Neural progenitor cell (in vitro differentiated cells): ENCODE data around the gene C10orf88. TPM values are rescaled to one million over a fixed set of nuclear protein-coding genes. Genes with fewer than 3 reads are reported as not detected.

Experiments used
- DNase-seq: peaks from one replicate; pipeline ENCODE4 v3.0.0-alpha.2; 2016; ENCODE audit warnings: low spot score
- H2AFZ ChIP-seq: fragments of 200-600 bp; sonication (generic); replicated peaks from 2 replicates; pipeline ENCODE4 v1.6.1; 2016; ENCODE audit warnings: antibody characterized with exemption
- H3F3A ChIP-seq: fragments of 200-600 bp; sonication (generic); 2 replicates; pipeline ENCODE4 v1.6.1; 2016; ENCODE audit warnings: antibody characterized with exemption, low read depth
- H3K27ac ChIP-seq: fragments of 200-600 bp; sonication (generic); 2 replicates; pipeline ENCODE4 v1.5.1; 2016; ENCODE audit warnings: mild to moderate bottlenecking
- H3K27me3 ChIP-seq: fragments of 200-600 bp; sonication (generic); 2 replicates; pipeline ENCODE4 v1.6.1; 2016; ENCODE audit warnings: mild to moderate bottlenecking, moderate library complexity
- H3K36me3 ChIP-seq: fragments of 200-600 bp; sonication (generic); 2 replicates; pipeline ENCODE4 v1.5.1; 2016
- H3K4me1 ChIP-seq: fragments of 200-600 bp; sonication (generic); 2 replicates; pipeline ENCODE4 v1.6.1; 2016; ENCODE audit warnings: mixed run types
- H3K4me2 ChIP-seq: fragments of 200-600 bp; sonication (generic); 2 replicates; pipeline ENCODE4 v1.6.1; 2016
- H3K4me3 ChIP-seq: fragments of 200-600 bp; sonication (generic); 2 replicates; pipeline ENCODE4 v1.5.1; 2016
- H3K79me2 ChIP-seq: fragments of 200-600 bp; sonication (generic); 2 replicates; pipeline ENCODE4 v1.6.1; 2016; ENCODE audit warnings: low read depth
- H3K9ac ChIP-seq: fragments of 200-600 bp; sonication (generic); 2 replicates; pipeline ENCODE4 v1.6.1; 2016
- H3K9me3 ChIP-seq: fragments of 200-600 bp; sonication (generic); 2 replicates; pipeline ENCODE4 v1.5.1; 2016; ENCODE audit warnings: low read depth
- H4K20me1 ChIP-seq: fragments of 200-600 bp; sonication (generic); 2 replicates; pipeline ENCODE4 v1.6.1; 2016; ENCODE audit warnings: low read depth
- H3K27ac Mint-ChIP-seq: 3 replicates; pipeline ENCODE4 v1.8.0; 2021; ENCODE audit warnings: mixed read lengths
- H3K27me3 Mint-ChIP-seq: 2 replicates; pipeline ENCODE4 v1.8.0; 2022; ENCODE audit warnings: low read depth, mild to moderate bottlenecking, inconsistent platforms, moderate library complexity, mixed read lengths; ENCODE audit not compliant: insufficient read depth
- H3K36me3 Mint-ChIP-seq: 3 replicates; pipeline ENCODE4 v1.8.0; 2021; ENCODE audit warnings: mixed read lengths
- H3K4me1 Mint-ChIP-seq: 3 replicates; pipeline ENCODE4 v1.8.0; 2021; ENCODE audit warnings: mixed read lengths
- H3K4me3 Mint-ChIP-seq: 3 replicates; pipeline ENCODE4 v1.8.0; 2021; ENCODE audit warnings: mild to moderate bottlenecking, moderate library complexity, mixed read lengths
- H3K9me3 Mint-ChIP-seq: 3 replicates; pipeline ENCODE4 v1.8.0; 2020; ENCODE audit warnings: mixed read lengths
- EZH2 ChIP-seq: fragments of 200-600 bp; sonication (generic); IDR thresholded peaks from 2 replicates; pipeline ENCODE4 v1.6.1; 2017; ENCODE audit warnings: antibody characterized with exemption, mild to moderate bottlenecking, moderate library complexity
- EZH2phosphoT487 ChIP-seq: fragments of 200-600 bp; sonication (generic); IDR thresholded peaks from 2 replicates; pipeline ENCODE4 v1.6.1; 2017; ENCODE audit warnings: antibody characterized with exemption
- total RNA-seq: library from RNA; depleted of rRNA; stranded (reverse); fragments of >200 nt; gene quantifications from 2 replicates; pipeline ENCODE4 v1.2.3, GENCODE V29; 2015; ENCODE audit warnings: low replicate concordance
- TF ChIP-seq, protein P1 (sequence below): fragments of 200-600 bp; sonication (generic); IDR thresholded peaks from 2 replicates; pipeline ENCODE4 v1.5.1; 2017; ENCODE audit warnings: antibody characterized with exemption, mild to moderate bottlenecking

Gene C10orf88
- total RNA-seq, 1 donor from 2014 or later = 17.7 TPM

DNA sequence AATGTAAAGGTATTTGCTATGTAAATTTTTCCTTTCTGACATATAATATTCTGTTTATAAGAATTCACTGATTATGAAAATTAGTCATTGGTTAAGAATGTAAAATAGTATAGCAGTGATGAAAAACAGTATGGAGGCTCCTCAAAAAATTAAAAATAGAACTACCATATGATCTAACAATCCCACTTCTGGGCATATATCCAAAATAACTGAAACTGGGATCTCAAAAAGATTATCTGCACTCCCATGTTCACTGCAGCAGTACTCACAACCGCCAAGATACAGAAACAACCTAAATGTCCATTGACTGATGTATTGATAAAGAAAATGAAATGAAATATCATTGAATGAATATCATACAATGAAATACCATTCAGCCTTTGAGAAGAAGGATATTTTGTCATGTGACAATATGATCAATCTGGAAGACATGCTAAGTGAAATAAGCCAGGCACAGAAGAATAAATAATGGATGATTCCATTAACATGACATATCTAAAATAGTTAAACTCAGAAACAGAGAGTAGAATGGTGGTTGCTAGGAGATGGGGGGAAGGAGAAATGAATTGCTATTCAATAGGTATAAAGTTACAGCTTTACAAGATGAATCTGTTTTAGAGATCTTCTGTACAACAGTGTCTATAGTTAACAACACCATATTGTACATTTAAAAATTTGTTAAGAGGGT lies 14.0 kb downstream of the C10orf88 start:
- no peak overlapping the region for H3K27ac ChIP-seq
- H3K4me3 Mint-ChIP-seq = no peak overlapping the region
- H3K4me3 ChIP-seq = no peak overlapping the region

DNA sequence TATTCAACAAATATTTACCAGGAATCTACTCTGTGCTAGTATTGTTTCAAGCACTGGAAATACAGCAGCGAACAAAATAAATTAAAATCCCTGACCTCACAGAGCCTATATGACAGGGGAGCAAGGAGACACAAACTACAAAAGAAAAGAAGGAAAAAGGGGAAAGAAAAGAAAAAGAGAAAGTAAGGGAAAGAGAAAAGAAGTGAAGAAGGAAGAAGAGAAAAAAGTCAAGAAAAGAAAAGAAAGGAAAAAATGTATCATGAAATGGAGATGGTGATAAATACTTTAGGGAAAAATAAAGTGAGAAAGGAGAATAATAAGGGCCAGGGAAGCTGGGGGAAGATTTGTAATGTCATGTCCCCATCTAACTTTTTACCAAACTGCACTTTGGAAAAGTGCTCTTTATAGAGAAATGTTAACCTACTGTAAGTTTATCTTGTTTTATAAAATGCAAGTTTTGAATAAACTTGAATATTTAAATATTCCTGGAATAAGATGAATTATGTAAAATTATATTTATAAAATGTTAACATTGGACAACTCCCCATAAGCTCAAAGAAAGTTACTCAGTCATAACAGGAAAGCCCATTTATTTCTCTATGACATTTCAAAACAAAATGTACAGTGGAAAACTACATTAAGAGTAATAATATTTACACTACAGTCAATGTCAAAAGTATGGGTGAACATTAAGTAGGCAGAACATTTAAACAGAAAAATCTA lies 14.7 kb downstream of the C10orf88 start:
- no peak overlapping the region for H3K27ac Mint-ChIP-seq
- Histone ChIP-seq H3K36me3 (peaks cover 10% of the 10 kb centered on the region), H4K20me1 (no peaks in the 10 kb centered on the region), H2AFZ (no peak overlapping the region), H3K9ac (no peak overlapping the region), H3K79me2 (no peaks in the 10 kb centered on the region), H3F3A (no peaks in the 10 kb centered on the region), H3K4me2 (no peak overlapping the region), H3K9me3 (no peaks in the 10 kb centered on the region), H3K4me1 (no peaks in the 10 kb centered on the region), H3K27me3 (no peaks in the 10 kb centered on the region), H3K4me3 (no peak overlapping the region), H3K27ac (no peak overlapping the region)
- peaks cover 23% of the 10 kb centered on the region for H3K36me3 Mint-ChIP-seq
- H3K4me1 Mint-ChIP-seq = no peaks in the 10 kb centered on the region
- H3K9me3 Mint-ChIP-seq = no peaks in the 10 kb centered on the region
- TF ChIP-seq EZH2phosphoT487 = no peak
- TF ChIP-seq, protein P1, sequence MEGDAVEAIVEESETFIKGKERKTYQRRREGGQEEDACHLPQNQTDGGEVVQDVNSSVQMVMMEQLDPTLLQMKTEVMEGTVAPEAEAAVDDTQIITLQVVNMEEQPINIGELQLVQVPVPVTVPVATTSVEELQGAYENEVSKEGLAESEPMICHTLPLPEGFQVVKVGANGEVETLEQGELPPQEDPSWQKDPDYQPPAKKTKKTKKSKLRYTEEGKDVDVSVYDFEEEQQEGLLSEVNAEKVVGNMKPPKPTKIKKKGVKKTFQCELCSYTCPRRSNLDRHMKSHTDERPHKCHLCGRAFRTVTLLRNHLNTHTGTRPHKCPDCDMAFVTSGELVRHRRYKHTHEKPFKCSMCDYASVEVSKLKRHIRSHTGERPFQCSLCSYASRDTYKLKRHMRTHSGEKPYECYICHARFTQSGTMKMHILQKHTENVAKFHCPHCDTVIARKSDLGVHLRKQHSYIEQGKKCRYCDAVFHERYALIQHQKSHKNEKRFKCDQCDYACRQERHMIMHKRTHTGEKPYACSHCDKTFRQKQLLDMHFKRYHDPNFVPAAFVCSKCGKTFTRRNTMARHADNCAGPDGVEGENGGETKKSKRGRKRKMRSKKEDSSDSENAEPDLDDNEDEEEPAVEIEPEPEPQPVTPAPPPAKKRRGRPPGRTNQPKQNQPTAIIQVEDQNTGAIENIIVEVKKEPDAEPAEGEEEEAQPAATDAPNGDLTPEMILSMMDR = no peak
- no peak for TF ChIP-seq EZH2
- H3K4me3 Mint-ChIP-seq = no peak overlapping the region
- DNase-seq = no peak
- no peaks in the 10 kb centered on the region for H3K27me3 Mint-ChIP-seq

More for the DNA sequence above, 14.0 kb downstream of the C10orf88 start:
- Histone ChIP-seq H3K27me3 (no peaks in the 10 kb centered on the region), H2AFZ (no peak overlapping the region), H3K36me3 (peaks cover 10% of the 10 kb centered on the region), H3F3A (no peaks in the 10 kb centered on the region), H3K79me2 (no peaks in the 10 kb centered on the region), H3K9ac (no peak overlapping the region), H3K9me3 (no peaks in the 10 kb centered on the region), H3K4me1 (no peaks in the 10 kb centered on the region), H4K20me1 (no peaks in the 10 kb centered on the region), H3K4me2 (no peak overlapping the region)
- Mint-ChIP-seq H3K27me3 (no peaks in the 10 kb centered on the region), H3K27ac (no peak overlapping the region), H3K9me3 (no peaks in the 10 kb centered on the region), H3K36me3 (peaks cover 22% of the 10 kb centered on the region), H3K4me1 (no peaks in the 10 kb centered on the region)
- TF ChIP-seq, protein P1 = no peak
- TF ChIP-seq EZH2phosphoT487 (no peak), EZH2 (no peak)
- no peak for DNase-seq

- H3K4me3 ChIP-seq = no peak overlapping the region
- H3K79me2 ChIP-seq = no peaks in the 10 kb centered on the region
- no peaks in the 10 kb centered on the region for H3K27me3 ChIP-seq
- H3K27ac ChIP-seq = no peak overlapping the region
- Mint-ChIP-seq H3K4me3 (no peak overlapping the region), H3K27ac (no peak overlapping the region), H3K27me3 (no peaks in the 10 kb centered on the region), H3K4me1 (no peaks in the 10 kb centered on the region), H3K36me3 (peaks cover 8% of the 10 kb centered on the region), H3K9me3 (no peaks in the 10 kb centered on the region)
- no peak overlapping the region for H3K4me2 ChIP-seq
- peaks cover 3% of the 10 kb centered on the region for H3K36me3 ChIP-seq
- H3F3A ChIP-seq = no peaks in the 10 kb centered on the region
- no peak for DNase-seq
- TF ChIP-seq EZH2 = no peak
- no peak for TF ChIP-seq EZH2phosphoT487
- TF ChIP-seq, protein P1 = no peak
- no peak overlapping the region for H2AFZ ChIP-seq
- H4K20me1 ChIP-seq = no peaks in the 10 kb centered on the region
- no peaks in the 10 kb centered on the region for H3K4me1 ChIP-seq
- H3K9me3 ChIP-seq = no peaks in the 10 kb centered on the region
- no peak overlapping the region for H3K9ac ChIP-seq
These were observed 22.7 kb downstream of the C10orf88 start for GRCh38 chr10:122931088-122931906.
